Spleen (tissue), 11 donors: ENCODE results near the gene PLA2G2F. TPM values are rescaled to one million over a fixed set of nuclear protein-coding genes. Genes with fewer than 3 reads are reported as not detected.

Experiments
- DNase-seq: peaks from one replicate; pipeline ENCODE4 v3.0.0-alpha.2; 2020
- H3K27ac ChIP-seq, 8 donors: fragments of 200-600 bp; sonication (generic) in 7 of 8; 1 replicate in 4 of 8; 2 replicates in 4 of 8; pipeline versions ENCODE4 v1.5.0 to v1.8.0; 2016 to 2021; ENCODE audit warnings: inconsistent platforms in 4 of 8, mild to moderate bottlenecking in 4 of 8, moderate library complexity in 1 of 8
- H3K27me3 ChIP-seq, 7 donors: fragments of 200-600 bp; sonication (generic) in 6 of 7; replicated peaks in 1 of 7; 1 replicate in 4 of 7; 2 replicates in 3 of 7; pipeline versions ENCODE4 v1.5.0 to v1.8.0; 2016 to 2021; ENCODE audit warnings: inconsistent platforms in 3 of 7, mild to moderate bottlenecking in 1 of 7
- H3K36me3 ChIP-seq, 6 donors: fragments of 200-600 bp; sonication (generic) in 5 of 6; 1 replicate in 4 of 6; 2 replicates in 2 of 6; pipeline versions ENCODE4 v1.5.0 to v1.8.0; 2016 to 2021; ENCODE audit warnings: inconsistent platforms in 2 of 6
- H3K4me1 ChIP-seq, 6 donors: fragments of 200-600 bp; sonication (generic) in 5 of 6; 1 replicate in 3 of 6; 2 replicates in 3 of 6; pipeline versions ENCODE4 v1.5.0 to v1.8.0; 2016 to 2021; ENCODE audit warnings: inconsistent platforms in 3 of 6
- H3K4me3 ChIP-seq, 8 donors: fragments of 200-600 bp; sonication (generic) in 7 of 8; 1 replicate in 4 of 8; 2 replicates in 4 of 8; pipeline versions ENCODE4 v1.5.0 to v1.8.0; 2016 to 2021; ENCODE audit warnings: inconsistent platforms in 4 of 8, mild to moderate bottlenecking in 4 of 8, moderate library complexity in 2 of 8
- H3K9me3 ChIP-seq, 8 donors: fragments of 200-600 bp; sonication (generic) in 7 of 8; 1 replicate in 4 of 8; 2 replicates in 4 of 8; pipeline versions ENCODE4 v1.5.0 to v1.8.0; 2016 to 2021; ENCODE audit warnings: inconsistent platforms in 4 of 8
- CTCF ChIP-seq, 11 experiments: fragments of 200-600 bp in 7 of 11; fragments of 450-650 bp in 4 of 11; sonication (generic) in 4 of 11; IDR thresholded peaks in 8 of 11; conservative IDR thresholded peaks in 3 of 11; 1 replicate in 7 of 11; 2 replicates in 4 of 11; pipeline versions ENCODE4 v1.4.0 to v1.8.0; 2016 to 2021; ENCODE audit warnings: antibody characterized with exemption in 11 of 11, inconsistent platforms in 4 of 11, mild to moderate bottlenecking in 1 of 11
- POLR2A ChIP-seq, 3 donors: fragments of 450-650 bp; IDR thresholded peaks; one replicate each; pipeline ENCODE4 v1.5.1; 2017; ENCODE audit warnings: antibody characterized with exemption in 3 of 3, mild to moderate bottlenecking in 1 of 3
- POLR2AphosphoS5 ChIP-seq, 3 donors: sonication (generic); formaldehyde crosslinking; IDR thresholded peaks; one replicate each; pipeline ENCODE4 v1.5.1; 2017; ENCODE audit warnings: antibody characterized with exemption in 3 of 3
- WGBS, 5 donors: extraction: QIAGEN DNeasy Blood & Tissue Kit in 3 of 5; methylation state at CpG; one replicate each; pipeline versions ENCODE4 v1.1.5 to v1.1.7; 2013 to 2018; 5-methylcytosine and 5-hydroxymethylcytosine counted together
- intact Hi-C: fragments of 100-400 bp; cut with DNase I; formaldehyde crosslinking; loops from one replicate; pipeline ENCODE4 v1.15.0; 2023; ENCODE audit warnings: low total_unique reads
- polyA plus RNA-seq, 3 donors: library from polyadenylated mRNA; stranded (reverse); fragments of 200-250 nt; gene quantifications; one replicate each; pipeline ENCODE4 v1.2.1, GENCODE V29; 2013
- total RNA-seq, 7 donors: library from RNA; depleted of rRNA in 3 of 7; stranded (reverse); fragments of >200 nt in 3 of 7; fragmentation: NEBNext Ultra II Directional in 4 of 7; extraction: Animal tissue kit (Norgen Biotek cat#: 25700) in 4 of 7; gene quantifications; one replicate each; pipeline versions ENCODE4 v1.1.0 to v1.2.1, GENCODE V29; 2016 to 2021
- donor health status: healthy with polysubstance abuse.
- donor health status: DM: no; HTN: no; CAD: no; lungs with moderate emphysema.
- donor health status: DM: no; HTN: no; CAD: no.
- donor health status: Bipolar disorder and iron deficiency.
- donor health status: healthy.
- donor health status: DM: no; HTN: no; CAD: no.
- donor health status: DM: yes; HTN: yes; CAD: no.

PLA2G2F gene
- total and polyA plus RNA-seq, 10 donors, result not detected

- intact Hi-C loops, result no loop called here
- no peak for DNase-seq
- TF ChIP-seq POLR2AphosphoS5 (IDR thresholded peaks at IDR 0.05) (no peak), POLR2A (IDR thresholded peaks at IDR 0.05) (no peak), CTCF (IDR thresholded peaks at IDR 0.05 in 8 of 11, conservative IDR thresholded peaks at IDR 0.05 in 3 of 11) (no peak)
- Histone ChIP-seq H3K4me1 (peaks cover 0 to 47% (median 27%) of the 10 kb centered on the region in 6 donors), H3K9me3 (peaks cover 0 to 17% (median 8%) of the 10 kb centered on the region in 8 donors), H3K27ac (no peak overlapping the region), H3K4me3 (no peak overlapping the region), H3K27me3 (no peaks in the 10 kb centered on the region), H3K36me3 (no peaks in the 10 kb centered on the region)
- WGBS, 5 donors, result 80 to 91% (median 83%) methylated on average over 8 to 9 of the region's 9 CpGs
Observed at GRCh38 chr1:20168564-20169491, 29.7 kb downstream of the PLA2G2F start.

- DNase-seq, result no peak
- intact Hi-C loops, result no loop called here
- H3K9me3 ChIP-seq, result peaks cover 0 to 7% (median 3%) of the 10 kb centered on the region in 8 donors
- H3K4me3 ChIP-seq, result no peak overlapping the region
- no peaks in the 10 kb centered on the region for H3K36me3 ChIP-seq
- 80 to 98% (median 93%) methylated on average over 4 to 5 of the region's 5 CpGs for WGBS, 5 donors
- H3K4me1 ChIP-seq, result peaks cover 0 to 37% (median 19%) of the 10 kb centered on the region in 6 donors
- no peaks in the 10 kb centered on the region for H3K27me3 ChIP-seq
- H3K27ac ChIP-seq, result no peak overlapping the region
- TF ChIP-seq POLR2AphosphoS5 (IDR thresholded peaks at IDR 0.05), result no peak
Observed at GRCh38 chr1:20169932-20170331, 30.8 kb downstream of the PLA2G2F start.

- intact Hi-C loops, result no loop called here
- H3K4me1 ChIP-seq, result peaks cover 0 to 17% (median 4%) of the 10 kb centered on the region in 6 donors
- no peak for TF ChIP-seq POLR2AphosphoS5 (IDR thresholded peaks at IDR 0.05)
- no peak for TF ChIP-seq CTCF (IDR thresholded peaks at IDR 0.05 in 8 of 11, conservative IDR thresholded peaks at IDR 0.05 in 3 of 11)
- TF ChIP-seq POLR2A (IDR thresholded peaks at IDR 0.05), result no peak
- no peaks in the 10 kb centered on the region for H3K9me3 ChIP-seq
- no peaks in the 10 kb centered on the region for H3K36me3 ChIP-seq
- H3K4me3 ChIP-seq, result no peak overlapping the region
- H3K27ac ChIP-seq, result no peak overlapping the region
- WGBS, 5 donors, result 89 to 94% (median 91%) methylated on average over 9 to 12 of the region's 12 CpGs
- H3K27me3 ChIP-seq, result no peaks in the 10 kb centered on the region
- no peak for DNase-seq
Observed at GRCh38 chr1:20172033-20172590, 33.0 kb downstream of the PLA2G2F start.

GRCh38 chr1:20174937-20175666 is 36.0 kb downstream of the PLA2G2F start:
- Histone ChIP-seq H3K4me3 (no peak overlapping the region), H3K27ac (no peak overlapping the region), H3K36me3 (no peaks in the 10 kb centered on the region), H3K27me3 (no peaks in the 10 kb centered on the region), H3K9me3 (peaks cover 0 to 4% (median 0%) of the 10 kb centered on the region in 8 donors), H3K4me1 (peaks cover 0 to 17% (median 4%) of the 10 kb centered on the region in 6 donors)
- no peak for DNase-seq
- 40 to 64% (median 48%) methylated on average over 9 of the region's 9 CpGs for WGBS, 5 donors
- intact Hi-C loops, result no loop called here
- TF ChIP-seq POLR2AphosphoS5 (IDR thresholded peaks at IDR 0.05) (no peak), CTCF (IDR thresholded peaks at IDR 0.05 in 8 of 11, conservative IDR thresholded peaks at IDR 0.05 in 3 of 11) (no peak), POLR2A (IDR thresholded peaks at IDR 0.05) (no peak)
